Measurements from ENCODE around the gene SLC1A7.

SLC1A7 gene

GRCh38 chr1:53133261-53134041 lies 9.0 kb downstream of the SLC1A7 start:
- no peak for DNase-seq

GRCh38 chr1:53132176-53132575 lies 10.3 kb downstream of the SLC1A7 start:
- no peak for DNase-seq

GRCh38 chr1:53131590-53131938 lies 10.9 kb downstream of the SLC1A7 start:
- no peak for DNase-seq

- no peak for DNase-seq
Observed at GRCh38 chr1:53130878-53131589, 11.4 kb downstream of the SLC1A7 start.

- DNase-seq, result no peak
Observed at GRCh38 chr1:53130598-53130877, 11.9 kb downstream of the SLC1A7 start.

- DNase-seq, result no peak
Observed at GRCh38 chr1:53129891-53130597, 12.4 kb downstream of the SLC1A7 start.

GRCh38 chr1:53128401-53128800 lies 14.0 kb downstream of the SLC1A7 start:
- DNase-seq, result no peak

- no peak for DNase-seq
Observed at GRCh38 chr1:53127546-53127945, 14.9 kb downstream of the SLC1A7 start.

GRCh38 chr1:53126495-53126894 lies 15.9 kb downstream of the SLC1A7 start:
- DNase-seq, result no peak

- no peak for DNase-seq
Observed at GRCh38 chr1:53125623-53126360, 16.6 kb downstream of the SLC1A7 start.

GRCh38 chr1:53125122-53125521 lies 17.3 kb downstream of the SLC1A7 start:
- no peak for DNase-seq

- no peak for DNase-seq
Observed at GRCh38 chr1:53123453-53124140, 18.8 kb downstream of the SLC1A7 start.

- DNase-seq, result no peak
Observed at GRCh38 chr1:53122961-53123413, 19.5 kb downstream of the SLC1A7 start.

- no peak for DNase-seq
Observed at GRCh38 chr1:53122201-53122885, 20.1 kb downstream of the SLC1A7 start.

- DNase-seq, result peak; percentile 86
Observed at GRCh38 chr1:53121319-53122172, 20.9 kb downstream of the SLC1A7 start.

GRCh38 chr1:53120659-53121058 lies 21.8 kb downstream of the SLC1A7 start:
- no peak for DNase-seq

GRCh38 chr1:53117836-53118235 lies 24.6 kb downstream of the SLC1A7 start:
- no peak for DNase-seq

GRCh38 chr1:53116933-53117600 lies 25.4 kb downstream of the SLC1A7 start:
- DNase-seq, result no peak

GRCh38 chr1:53116307-53116810 lies 26.1 kb downstream of the SLC1A7 start:
- no peak for DNase-seq
